ENCODE data around the gene CABYR. TPM values are rescaled to one million over a fixed set of nuclear protein-coding genes. Genes with fewer than 3 reads are reported as not detected.
A peak's percentile ranks its signal among the peaks of the same experiment; 100 is the strongest.

The CABYR gene
- total RNA-seq, 5 donors from 2014 or later (not counting 1 experiment from before 2014, with no cell fraction given), result 0.25 to 2.4 (median 1.1) TPM

GRCh38 chr18:24095976-24096375 is 42.9 kb upstream of the CABYR start:
- 100% methylated on average over 1 of the region's 1 CpG for WGBS (ENCODE audit: insufficient coverage)
- Histone ChIP-seq H3K36me3 (ENCODE audit: control insufficient read depth in 2 of 2, extremely low read depth in 1 of 2, insufficient read depth in 1 of 2, low read length in 1 of 2) (peaks cover 6 to 37% of the 10 kb centered on the region in 2 donors), H3K9me3 (no peaks in the 10 kb centered on the region), H3K27ac (ENCODE audit: low read length) (no peak overlapping the region), H3K27me3 (replicated peaks in 1 of 2; ENCODE audit: control insufficient read depth in 2 of 2, extremely low read depth in 1 of 2, insufficient read depth in 2 of 2, low read length in 1 of 2) (no peaks in the 10 kb centered on the region), H3K4me1 (ENCODE audit: control insufficient read depth in 1 of 2, extremely low read depth in 1 of 2, insufficient read depth in 2 of 2, low read length in 2 of 2) (peaks cover 0 to 7% of the 10 kb centered on the region in 2 experiments), H3K4me3 (ENCODE audit: control insufficient read depth in 1 of 2, extremely low read depth in 1 of 2, low read length in 1 of 2) (no peak overlapping the region)
- peaks cover 57% of the 10 kb centered on the region for H3K36me3 Mint-ChIP-seq
- ChIA-PET POLR2A (no interaction called here), CTCF (no interaction called here)
- no peak overlapping the region for H3K27ac Mint-ChIP-seq
- H3K27me3 Mint-ChIP-seq, result no peaks in the 10 kb centered on the region
- peaks cover 21 to 43% (median 37%) of the 10 kb centered on the region in 3 donors for H3K4me1 Mint-ChIP-seq
- H3K4me3 Mint-ChIP-seq, result no peak overlapping the region
- DNase-seq, result no peak
- no peak for ATAC-seq (replicated peaks in 1 of 4)
- H3K9me3 Mint-ChIP-seq, result peaks cover 0 to 3% (median 0%) of the 10 kb centered on the region in 3 donors

DNA sequence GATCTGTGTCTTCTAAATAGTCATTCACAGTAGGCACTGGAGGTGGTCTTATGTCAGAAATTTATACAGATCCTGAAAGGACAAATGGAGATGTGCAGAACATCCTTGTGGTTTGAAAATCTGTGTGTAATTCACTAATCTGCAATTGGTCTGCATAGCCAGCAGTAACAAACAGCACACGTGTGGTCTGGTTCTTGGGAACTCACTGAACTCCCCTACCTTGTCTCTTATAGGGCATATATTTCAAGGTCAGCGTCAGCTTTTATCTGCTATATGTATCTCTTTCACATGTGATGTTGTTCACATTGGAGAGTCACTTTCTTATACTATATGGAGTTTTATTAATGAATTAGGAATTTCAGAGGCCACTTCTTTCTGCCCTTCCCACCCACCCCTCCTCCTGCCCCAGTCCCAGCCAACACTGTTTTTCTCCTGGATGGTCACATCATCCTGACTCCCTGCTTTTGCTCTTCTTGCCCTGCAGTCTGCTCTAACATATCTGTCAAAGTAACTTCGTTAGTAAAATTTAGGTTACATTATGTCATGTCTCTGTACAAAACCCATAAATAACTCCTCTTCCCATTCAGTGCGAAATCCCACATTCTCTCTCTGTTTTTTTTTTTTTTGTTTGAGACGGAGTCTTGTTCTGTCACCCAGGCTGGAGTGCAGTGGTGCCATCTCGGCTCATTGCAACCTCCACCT is 35.4 kb upstream of the CABYR start:
- ChIA-PET CTCF (interaction anchor here in 1 of 2 donors (1.2 kb wide), 1 partner anchor 11 kb away, joined by 3 read pairs; no protein-coding TSS in a partner anchor), POLR2A (no interaction called here)
- Mint-ChIP-seq H3K4me3 (no peak overlapping the region), H3K27me3 (no peaks in the 10 kb centered on the region), H3K27ac (no peak overlapping the region), H3K4me1 (peaks cover 30 to 49% (median 34%) of the 10 kb centered on the region in 3 donors), H3K36me3 (peaks cover 49% of the 10 kb centered on the region), H3K9me3 (no peaks in the 10 kb centered on the region)
- Histone ChIP-seq H3K36me3 (ENCODE audit: control insufficient read depth in 2 of 2, extremely low read depth in 1 of 2, insufficient read depth in 1 of 2, low read length in 1 of 2) (peaks cover 0 to 50% of the 10 kb centered on the region in 2 donors), H3K27ac (ENCODE audit: low read length) (no peak overlapping the region), H3K4me3 (ENCODE audit: control insufficient read depth in 1 of 2, extremely low read depth in 1 of 2, low read length in 1 of 2) (no peak overlapping the region), H3K27me3 (replicated peaks in 1 of 2; ENCODE audit: control insufficient read depth in 2 of 2, extremely low read depth in 1 of 2, insufficient read depth in 2 of 2, low read length in 1 of 2) (no peaks in the 10 kb centered on the region), H3K9me3 (no peaks in the 10 kb centered on the region), H3K4me1 (ENCODE audit: control insufficient read depth in 1 of 2, extremely low read depth in 1 of 2, insufficient read depth in 2 of 2, low read length in 2 of 2) (peaks cover 0 to 5% of the 10 kb centered on the region in 2 experiments)
- 80% methylated on average over 1 of the region's 6 CpGs for WGBS (ENCODE audit: insufficient coverage)
- ATAC-seq (replicated peaks in 1 of 4) (no peak), DNase-seq (no peak)

GRCh38 chr18:24104486-24104885 is 34.4 kb upstream of the CABYR start:
- Histone ChIP-seq H3K36me3 (ENCODE audit: control insufficient read depth in 2 of 2, extremely low read depth in 1 of 2, insufficient read depth in 1 of 2, low read length in 1 of 2) (peaks cover 0 to 48% of the 10 kb centered on the region in 2 donors), H3K27ac (ENCODE audit: low read length) (no peak overlapping the region), H3K4me1 (ENCODE audit: control insufficient read depth in 1 of 2, extremely low read depth in 1 of 2, insufficient read depth in 2 of 2, low read length in 2 of 2) (peaks cover 0 to 5% of the 10 kb centered on the region in 2 experiments), H3K9me3 (no peaks in the 10 kb centered on the region), H3K27me3 (replicated peaks in 1 of 2; ENCODE audit: control insufficient read depth in 2 of 2, extremely low read depth in 1 of 2, insufficient read depth in 2 of 2, low read length in 1 of 2) (no peaks in the 10 kb centered on the region), H3K4me3 (ENCODE audit: control insufficient read depth in 1 of 2, extremely low read depth in 1 of 2, low read length in 1 of 2) (no peak overlapping the region)
- CTCF ChIA-PET, result interaction anchor here in 1 of 2 donors (0.6 to 1.2 kb wide), 2 partner anchors 10 to 328 kb away, joined by 3 read pairs; no protein-coding TSS in a partner anchor
- DNase-seq (no peak), ATAC-seq (replicated peaks in 1 of 4) (no peak)
- H3K4me1 Mint-ChIP-seq, result peaks cover 28 to 49% (median 34%) of the 10 kb centered on the region in 3 donors
- H3K27me3 Mint-ChIP-seq, result no peaks in the 10 kb centered on the region
- WGBS (ENCODE audit: insufficient coverage), result 90% methylated on average over 2 of the region's 4 CpGs
- peaks cover 46% of the 10 kb centered on the region for H3K36me3 Mint-ChIP-seq
- POLR2A ChIA-PET, result interaction anchor here (0.6 to 0.8 kb wide), 2 partner anchors 12 to 191 kb away, joined by 3 read pairs; no protein-coding TSS in a partner anchor
- H3K4me3 Mint-ChIP-seq, result no peak overlapping the region
- H3K27ac Mint-ChIP-seq, result peak overlapping the region; percentile 43 to 68
- no peaks in the 10 kb centered on the region for H3K9me3 Mint-ChIP-seq

DNA sequence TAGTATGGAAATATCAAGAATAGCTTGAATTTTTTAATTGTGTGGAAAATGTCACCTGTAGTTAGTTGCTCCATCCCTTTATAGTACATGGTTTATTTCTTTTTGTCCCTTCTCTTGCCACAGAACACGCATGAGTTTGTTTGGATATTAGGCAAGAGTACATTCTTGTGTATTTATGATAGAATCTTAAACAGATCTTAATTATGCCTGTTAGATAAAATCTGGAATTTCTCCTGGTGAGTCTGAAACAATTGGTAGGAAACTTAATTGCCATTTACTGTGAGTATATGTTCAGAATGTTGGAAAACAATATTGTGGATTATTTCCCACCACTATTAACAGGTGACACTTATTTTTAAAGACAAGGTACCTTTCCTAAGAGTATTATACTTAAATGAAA is 30.2 kb upstream of the CABYR start:
- Histone ChIP-seq H3K4me3 (ENCODE audit: control insufficient read depth in 1 of 2, extremely low read depth in 1 of 2, low read length in 1 of 2) (no peak overlapping the region), H3K4me1 (ENCODE audit: control insufficient read depth in 1 of 2, extremely low read depth in 1 of 2, insufficient read depth in 2 of 2, low read length in 2 of 2) (peaks cover 0 to 5% of the 10 kb centered on the region in 2 experiments), H3K9me3 (no peaks in the 10 kb centered on the region), H3K27me3 (replicated peaks in 1 of 2; ENCODE audit: control insufficient read depth in 2 of 2, extremely low read depth in 1 of 2, insufficient read depth in 2 of 2, low read length in 1 of 2) (no peaks in the 10 kb centered on the region), H3K36me3 (ENCODE audit: control insufficient read depth in 2 of 2, extremely low read depth in 1 of 2, insufficient read depth in 1 of 2, low read length in 1 of 2) (peaks cover 0 to 45% of the 10 kb centered on the region in 2 donors), H3K27ac (ENCODE audit: low read length) (no peak overlapping the region)
- DNase-seq, result no peak
- ChIA-PET CTCF (no interaction called here), POLR2A (no interaction called here)
- Mint-ChIP-seq H3K36me3 (peaks cover 37% of the 10 kb centered on the region), H3K4me3 (no peak overlapping the region), H3K27me3 (no peaks in the 10 kb centered on the region), H3K4me1 (peaks cover 31 to 47% (median 35%) of the 10 kb centered on the region in 3 donors), H3K9me3 (no peaks in the 10 kb centered on the region), H3K27ac (peak overlapping the region; percentile 3 to 63)
- no CpG with 5 or more reads among the region's 1 CpG for WGBS (ENCODE audit: insufficient coverage)
- no peak for ATAC-seq (replicated peaks in 1 of 4)

DNA sequence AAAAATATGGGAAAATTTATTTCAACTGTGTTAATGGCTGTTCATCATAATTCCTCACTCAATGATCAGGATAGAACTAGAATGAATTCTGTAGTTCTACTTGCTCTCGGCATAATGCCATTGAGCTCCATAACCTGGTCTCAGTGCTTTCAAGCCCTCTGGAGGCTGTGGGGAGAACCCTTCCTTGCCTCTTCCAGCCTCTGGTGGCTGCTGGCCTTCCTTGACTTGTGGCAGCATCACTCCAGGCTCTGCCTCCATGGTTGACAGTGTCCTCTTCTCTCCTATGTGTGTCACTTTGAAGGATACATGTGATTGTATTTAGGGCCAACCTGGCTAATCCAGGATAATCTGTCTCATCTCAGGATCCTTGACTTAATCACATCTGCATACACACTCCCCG is 26.9 kb upstream of the CABYR start:
- H3K9me3 ChIP-seq, result no peaks in the 10 kb centered on the region
- H3K4me1 ChIP-seq (ENCODE audit: control insufficient read depth in 1 of 2, extremely low read depth in 1 of 2, insufficient read depth in 2 of 2, low read length in 2 of 2), result peaks cover 2 to 5% of the 10 kb centered on the region in 2 experiments
- H3K4me3 Mint-ChIP-seq, result no peak overlapping the region
- H3K4me1 Mint-ChIP-seq, result peaks cover 44 to 50% (median 45%) of the 10 kb centered on the region in 3 donors
- ChIA-PET CTCF (interaction anchor here (0.7 kb wide), 2 partner anchors 19 to 36 kb away, joined by 3 to 4 read pairs; no protein-coding TSS in a partner anchor), POLR2A (no interaction called here)
- H3K4me3 ChIP-seq (ENCODE audit: control insufficient read depth in 1 of 2, extremely low read depth in 1 of 2, low read length in 1 of 2), result no peak overlapping the region
- ATAC-seq (replicated peaks in 1 of 4) (no peak), DNase-seq (no peak)
- H3K9me3 Mint-ChIP-seq, result no peaks in the 10 kb centered on the region
- no peaks in the 10 kb centered on the region for H3K27me3 ChIP-seq (replicated peaks in 1 of 2; ENCODE audit: control insufficient read depth in 2 of 2, extremely low read depth in 1 of 2, insufficient read depth in 2 of 2, low read length in 1 of 2)
- no peaks in the 10 kb centered on the region for H3K27me3 Mint-ChIP-seq
- peaks cover 4 to 46% of the 10 kb centered on the region in 2 donors for H3K36me3 ChIP-seq (ENCODE audit: control insufficient read depth in 2 of 2, extremely low read depth in 1 of 2, insufficient read depth in 1 of 2, low read length in 1 of 2)
- no peak overlapping the region for H3K27ac ChIP-seq (ENCODE audit: low read length)
- peaks cover 47% of the 10 kb centered on the region for H3K36me3 Mint-ChIP-seq
- WGBS (ENCODE audit: insufficient coverage), result no CpG with 5 or more reads among the region's 2 CpGs
- no peak overlapping the region for H3K27ac Mint-ChIP-seq

DNA sequence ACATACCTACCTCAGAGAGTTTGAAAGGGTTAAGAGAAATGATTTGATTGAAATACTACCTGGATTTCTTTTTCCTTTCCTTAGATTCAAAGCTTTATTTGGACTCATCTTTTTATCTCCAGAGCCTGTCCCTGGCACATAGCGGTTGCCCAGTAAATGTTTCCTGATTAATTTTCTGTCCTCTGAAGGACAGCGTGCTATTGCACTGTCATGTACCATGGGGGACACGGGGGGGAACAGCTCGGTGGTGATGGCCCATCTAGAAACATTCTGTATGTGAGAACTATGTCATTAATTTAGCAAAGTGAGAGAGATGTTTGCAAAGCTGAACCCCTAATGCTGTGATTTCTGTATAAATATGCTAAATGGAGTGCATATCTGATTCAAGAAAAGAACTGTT is 26.4 kb upstream of the CABYR start:
- Histone ChIP-seq H3K27me3 (replicated peaks in 1 of 2; ENCODE audit: control insufficient read depth in 2 of 2, extremely low read depth in 1 of 2, insufficient read depth in 2 of 2, low read length in 1 of 2) (no peaks in the 10 kb centered on the region), H3K9me3 (no peaks in the 10 kb centered on the region), H3K36me3 (ENCODE audit: control insufficient read depth in 2 of 2, extremely low read depth in 1 of 2, insufficient read depth in 1 of 2, low read length in 1 of 2) (peaks cover 4 to 48% of the 10 kb centered on the region in 2 donors), H3K4me3 (ENCODE audit: control insufficient read depth in 1 of 2, extremely low read depth in 1 of 2, low read length in 1 of 2) (no peak overlapping the region), H3K4me1 (ENCODE audit: control insufficient read depth in 1 of 2, extremely low read depth in 1 of 2, insufficient read depth in 2 of 2, low read length in 2 of 2) (peaks cover 2 to 5% of the 10 kb centered on the region in 2 experiments), H3K27ac (ENCODE audit: low read length) (no peak overlapping the region)
- 81% methylated on average over 3 of the region's 4 CpGs for WGBS (ENCODE audit: insufficient coverage)
- Mint-ChIP-seq H3K9me3 (no peaks in the 10 kb centered on the region), H3K4me1 (peaks cover 39 to 44% (median 41%) of the 10 kb centered on the region in 3 donors), H3K4me3 (no peak overlapping the region), H3K36me3 (peaks cover 43% of the 10 kb centered on the region), H3K27me3 (no peaks in the 10 kb centered on the region), H3K27ac (peak overlapping the region; percentile 59 to 69)
- ChIA-PET CTCF (interaction anchor here in 1 of 2 donors (0.7 kb wide), 1 partner anchor 37 kb away, joined by 3 read pairs; no protein-coding TSS in a partner anchor), POLR2A (no interaction called here)
- no peak for ATAC-seq (replicated peaks in 1 of 4)
- no peak for DNase-seq
